K562 (cell line): Measurements from ENCODE around the gene CACNA1I. TPM values are rescaled to one million over a fixed set of nuclear protein-coding genes. Genes with fewer than 3 reads are reported as not detected.

Experiments used
- CREB1 ChIP-seq, 2 experiments: sonication (generic) in 1 of 2; formaldehyde crosslinking in 1 of 2; IDR thresholded peaks; 2 replicates each; pipeline versions ENCODE4 v1.6.1 to v1.8.0; 2012 to 2022; ENCODE audit warnings: inconsistent platforms in 1 of 2, mild to moderate bottlenecking in 1 of 2, missing genetic modification reagents in 1 of 2, moderate library complexity in 1 of 2
- JUN ChIP-seq, 2 experiments: sonication (generic) in 1 of 2; formaldehyde crosslinking in 1 of 2; IDR thresholded peaks; 2 replicates each; pipeline versions ENCODE4 v1.6.1 to v1.8.0; 2012 to 2022; ENCODE audit warnings: borderline replicate concordance in 2 of 2, mild to moderate bottlenecking in 2 of 2, improper control_type of control experiment in 1 of 2, low read depth in 1 of 2, low read length in 1 of 2, missing genetic modification reagents in 1 of 2
- NBN ChIP-seq: fragments of 450-650 bp; IDR thresholded peaks from 2 replicates; pipeline ENCODE4 v1.6.1; 2016; ENCODE audit warnings: low read depth, mild to moderate bottlenecking
- PML ChIP-seq: IDR thresholded peaks from 2 replicates; pipeline ENCODE4 v1.6.1; 2012; ENCODE audit warnings: low read length, inconsistent platforms
- SAFB ChIP-seq: fragments of 200-400 bp; formaldehyde crosslinking; IDR thresholded peaks from 2 replicates; pipeline ENCODE4 v1.6.1; 2017; ENCODE audit warnings: low read depth, low read length, borderline replicate concordance
- ZNF24 ChIP-seq: fragments of 450-650 bp; IDR thresholded peaks from 2 replicates; pipeline ENCODE4 v1.6.1; 2016
- ZNF282 ChIP-seq: sonication (generic); formaldehyde crosslinking; IDR thresholded peaks from 2 replicates; pipeline ENCODE4 v1.8.1; 2023; ENCODE audit warnings: missing genetic modification reagents
- polyA plus RNA-seq, 8 experiments: library from polyadenylated mRNA; depleted of rRNA in 4 of 8; stranded (reverse) in 5 of 8; unstranded in 3 of 8; fragments of >200 nt; fragmentation: Nextera tagmentation in 2 of 8; fragmentation: Illumina TruSeq in 1 of 8; extraction: Ambion mirVana in 2 of 8; extraction: Trizol in 1 of 8; gene quantifications; 2 replicates each; pipeline versions ENCODE4 v1.2.1 to v1.2.3, GENCODE V29; 2011 to 2014; ENCODE audit warnings: inconsistent platforms in 1 of 8, missing spikeins in 1 of 8
- total RNA-seq, 7 experiments: library from RNA; depleted of rRNA in 6 of 7; stranded (reverse); fragments of >200 nt in 6 of 7; fragmentation: Illumina TruSeq in 2 of 7; extraction: Trizol in 2 of 7; gene quantifications; 2 replicates each; pipeline versions ENCODE4 v1.2.1 to v1.2.3, GENCODE V29; 2011 to 2021; ENCODE audit warnings: low replicate concordance in 1 of 7
- TF ChIP-seq, protein P1 (sequence below): fragments of 250-450 bp; sonication (Bioruptor Pico); IDR thresholded peaks from 2 replicates; pipeline ENCODE4 v1.8.0; 2022; ENCODE audit warnings: moderate library complexity, mild to moderate bottlenecking, inconsistent platforms
- TF ChIP-seq, protein P2 (sequence below): fragments of 200-600 bp; sonication (generic); IDR thresholded peaks from one replicate; pipeline ENCODE4 v1.6.1; 2012; ENCODE audit warnings: mild to moderate bottlenecking, low read depth, low read length, inconsistent platforms
- TF ChIP-seq, protein P3 (sequence below), 2 experiments: IDR thresholded peaks; 2 replicates each; pipeline ENCODE4 v1.6.1; 2012; ENCODE audit warnings: improper control_type of control experiment in 2 of 2, low read depth in 2 of 2, low read length in 2 of 2, borderline replicate concordance in 1 of 2
- TF ChIP-seq, protein P4 (sequence below): fragments of 450-650 bp; IDR thresholded peaks from 2 replicates; pipeline ENCODE4 v1.6.1; 2016

Gene CACNA1I
- total and polyA plus RNA-seq, 9 of the 15 experiments (the other 6 are each of a cell fraction or from before 2014, with no cell fraction given) = 0.01 to 0.79 (median 0.32) TPM; not detected in 1

DNA sequence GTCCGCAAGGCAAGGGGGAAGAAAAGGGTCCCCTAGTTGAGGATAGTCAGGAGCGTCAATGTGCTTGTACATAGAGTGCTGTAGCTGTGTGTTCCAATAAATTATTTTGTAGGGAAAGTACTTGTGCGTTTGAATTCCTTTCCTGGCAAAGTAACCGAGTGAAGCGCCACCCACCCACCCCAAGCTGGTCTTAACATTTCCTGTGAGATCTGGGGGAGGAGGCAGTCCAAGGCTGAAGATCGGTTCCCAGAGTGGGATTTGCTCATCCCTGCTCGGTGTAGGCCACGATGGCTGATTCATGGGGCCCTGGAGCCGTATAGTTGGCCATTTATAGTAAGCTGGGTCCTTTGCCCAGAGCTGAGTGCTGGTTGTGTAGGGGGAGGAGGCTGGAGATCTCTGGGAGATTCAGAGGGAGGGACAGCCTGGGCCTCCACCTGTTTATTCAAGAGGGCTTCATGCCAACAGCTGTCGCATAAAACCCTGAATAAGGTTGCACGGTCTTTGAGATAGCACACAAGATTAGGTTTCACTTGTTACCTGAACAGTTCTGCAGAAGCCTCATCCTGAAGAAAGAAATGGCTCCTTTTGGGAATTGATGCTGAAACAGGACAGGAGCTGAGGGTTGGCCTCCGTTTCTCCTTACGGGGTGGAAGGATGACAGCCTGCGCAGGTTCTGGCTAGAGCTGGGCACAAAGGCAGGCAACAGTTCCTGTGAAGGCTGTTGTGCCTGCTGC, 47.8 kb upstream of the CACNA1I start (continued):
- TF ChIP-seq, protein P1, sequence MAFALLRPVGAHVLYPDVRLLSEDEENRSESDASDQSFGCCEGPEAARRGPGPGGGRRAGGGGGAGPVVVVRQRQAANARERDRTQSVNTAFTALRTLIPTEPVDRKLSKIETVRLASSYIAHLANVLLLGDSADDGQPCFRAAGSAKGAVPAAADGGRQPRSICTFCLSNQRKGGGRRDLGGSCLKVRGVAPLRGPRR (CRISPR knock-in tag) = no peak
- no peak for TF ChIP-seq NBN
- TF ChIP-seq ZNF24 = no peak
- no peak for TF ChIP-seq ZNF282
- TF ChIP-seq PML = peak; percentile 64; the same call in 1 of the 2 replicates
- TF ChIP-seq, protein P2, sequence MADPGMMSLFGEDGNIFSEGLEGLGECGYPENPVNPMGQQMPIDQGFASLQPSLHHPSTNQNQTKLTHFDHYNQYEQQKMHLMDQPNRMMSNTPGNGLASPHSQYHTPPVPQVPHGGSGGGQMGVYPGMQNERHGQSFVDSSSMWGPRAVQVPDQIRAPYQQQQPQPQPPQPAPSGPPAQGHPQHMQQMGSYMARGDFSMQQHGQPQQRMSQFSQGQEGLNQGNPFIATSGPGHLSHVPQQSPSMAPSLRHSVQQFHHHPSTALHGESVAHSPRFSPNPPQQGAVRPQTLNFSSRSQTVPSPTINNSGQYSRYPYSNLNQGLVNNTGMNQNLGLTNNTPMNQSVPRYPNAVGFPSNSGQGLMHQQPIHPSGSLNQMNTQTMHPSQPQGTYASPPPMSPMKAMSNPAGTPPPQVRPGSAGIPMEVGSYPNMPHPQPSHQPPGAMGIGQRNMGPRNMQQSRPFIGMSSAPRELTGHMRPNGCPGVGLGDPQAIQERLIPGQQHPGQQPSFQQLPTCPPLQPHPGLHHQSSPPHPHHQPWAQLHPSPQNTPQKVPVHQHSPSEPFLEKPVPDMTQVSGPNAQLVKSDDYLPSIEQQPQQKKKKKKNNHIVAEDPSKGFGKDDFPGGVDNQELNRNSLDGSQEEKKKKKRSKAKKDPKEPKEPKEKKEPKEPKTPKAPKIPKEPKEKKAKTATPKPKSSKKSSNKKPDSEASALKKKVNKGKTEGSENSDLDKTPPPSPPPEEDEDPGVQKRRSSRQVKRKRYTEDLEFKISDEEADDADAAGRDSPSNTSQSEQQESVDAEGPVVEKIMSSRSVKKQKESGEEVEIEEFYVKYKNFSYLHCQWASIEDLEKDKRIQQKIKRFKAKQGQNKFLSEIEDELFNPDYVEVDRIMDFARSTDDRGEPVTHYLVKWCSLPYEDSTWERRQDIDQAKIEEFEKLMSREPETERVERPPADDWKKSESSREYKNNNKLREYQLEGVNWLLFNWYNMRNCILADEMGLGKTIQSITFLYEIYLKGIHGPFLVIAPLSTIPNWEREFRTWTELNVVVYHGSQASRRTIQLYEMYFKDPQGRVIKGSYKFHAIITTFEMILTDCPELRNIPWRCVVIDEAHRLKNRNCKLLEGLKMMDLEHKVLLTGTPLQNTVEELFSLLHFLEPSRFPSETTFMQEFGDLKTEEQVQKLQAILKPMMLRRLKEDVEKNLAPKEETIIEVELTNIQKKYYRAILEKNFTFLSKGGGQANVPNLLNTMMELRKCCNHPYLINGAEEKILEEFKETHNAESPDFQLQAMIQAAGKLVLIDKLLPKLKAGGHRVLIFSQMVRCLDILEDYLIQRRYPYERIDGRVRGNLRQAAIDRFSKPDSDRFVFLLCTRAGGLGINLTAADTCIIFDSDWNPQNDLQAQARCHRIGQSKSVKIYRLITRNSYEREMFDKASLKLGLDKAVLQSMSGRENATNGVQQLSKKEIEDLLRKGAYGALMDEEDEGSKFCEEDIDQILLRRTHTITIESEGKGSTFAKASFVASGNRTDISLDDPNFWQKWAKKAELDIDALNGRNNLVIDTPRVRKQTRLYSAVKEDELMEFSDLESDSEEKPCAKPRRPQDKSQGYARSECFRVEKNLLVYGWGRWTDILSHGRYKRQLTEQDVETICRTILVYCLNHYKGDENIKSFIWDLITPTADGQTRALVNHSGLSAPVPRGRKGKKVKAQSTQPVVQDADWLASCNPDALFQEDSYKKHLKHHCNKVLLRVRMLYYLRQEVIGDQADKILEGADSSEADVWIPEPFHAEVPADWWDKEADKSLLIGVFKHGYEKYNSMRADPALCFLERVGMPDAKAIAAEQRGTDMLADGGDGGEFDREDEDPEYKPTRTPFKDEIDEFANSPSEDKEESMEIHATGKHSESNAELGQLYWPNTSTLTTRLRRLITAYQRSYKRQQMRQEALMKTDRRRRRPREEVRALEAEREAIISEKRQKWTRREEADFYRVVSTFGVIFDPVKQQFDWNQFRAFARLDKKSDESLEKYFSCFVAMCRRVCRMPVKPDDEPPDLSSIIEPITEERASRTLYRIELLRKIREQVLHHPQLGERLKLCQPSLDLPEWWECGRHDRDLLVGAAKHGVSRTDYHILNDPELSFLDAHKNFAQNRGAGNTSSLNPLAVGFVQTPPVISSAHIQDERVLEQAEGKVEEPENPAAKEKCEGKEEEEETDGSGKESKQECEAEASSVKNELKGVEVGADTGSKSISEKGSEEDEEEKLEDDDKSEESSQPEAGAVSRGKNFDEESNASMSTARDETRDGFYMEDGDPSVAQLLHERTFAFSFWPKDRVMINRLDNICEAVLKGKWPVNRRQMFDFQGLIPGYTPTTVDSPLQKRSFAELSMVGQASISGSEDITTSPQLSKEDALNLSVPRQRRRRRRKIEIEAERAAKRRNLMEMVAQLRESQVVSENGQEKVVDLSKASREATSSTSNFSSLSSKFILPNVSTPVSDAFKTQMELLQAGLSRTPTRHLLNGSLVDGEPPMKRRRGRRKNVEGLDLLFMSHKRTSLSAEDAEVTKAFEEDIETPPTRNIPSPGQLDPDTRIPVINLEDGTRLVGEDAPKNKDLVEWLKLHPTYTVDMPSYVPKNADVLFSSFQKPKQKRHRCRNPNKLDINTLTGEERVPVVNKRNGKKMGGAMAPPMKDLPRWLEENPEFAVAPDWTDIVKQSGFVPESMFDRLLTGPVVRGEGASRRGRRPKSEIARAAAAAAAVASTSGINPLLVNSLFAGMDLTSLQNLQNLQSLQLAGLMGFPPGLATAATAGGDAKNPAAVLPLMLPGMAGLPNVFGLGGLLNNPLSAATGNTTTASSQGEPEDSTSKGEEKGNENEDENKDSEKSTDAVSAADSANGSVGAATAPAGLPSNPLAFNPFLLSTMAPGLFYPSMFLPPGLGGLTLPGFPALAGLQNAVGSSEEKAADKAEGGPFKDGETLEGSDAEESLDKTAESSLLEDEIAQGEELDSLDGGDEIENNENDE = peak; percentile 35
- TF ChIP-seq JUN (IDR thresholded peaks at IDR 0.05; ENCODE audit: borderline replicate concordance, low read depth, low read length) = no peak
- TF ChIP-seq JUN (CRISPR knock-in tag; IDR thresholded peaks at IDR 0.05; ENCODE audit: borderline replicate concordance) = no peak
- TF ChIP-seq, protein P3, sequence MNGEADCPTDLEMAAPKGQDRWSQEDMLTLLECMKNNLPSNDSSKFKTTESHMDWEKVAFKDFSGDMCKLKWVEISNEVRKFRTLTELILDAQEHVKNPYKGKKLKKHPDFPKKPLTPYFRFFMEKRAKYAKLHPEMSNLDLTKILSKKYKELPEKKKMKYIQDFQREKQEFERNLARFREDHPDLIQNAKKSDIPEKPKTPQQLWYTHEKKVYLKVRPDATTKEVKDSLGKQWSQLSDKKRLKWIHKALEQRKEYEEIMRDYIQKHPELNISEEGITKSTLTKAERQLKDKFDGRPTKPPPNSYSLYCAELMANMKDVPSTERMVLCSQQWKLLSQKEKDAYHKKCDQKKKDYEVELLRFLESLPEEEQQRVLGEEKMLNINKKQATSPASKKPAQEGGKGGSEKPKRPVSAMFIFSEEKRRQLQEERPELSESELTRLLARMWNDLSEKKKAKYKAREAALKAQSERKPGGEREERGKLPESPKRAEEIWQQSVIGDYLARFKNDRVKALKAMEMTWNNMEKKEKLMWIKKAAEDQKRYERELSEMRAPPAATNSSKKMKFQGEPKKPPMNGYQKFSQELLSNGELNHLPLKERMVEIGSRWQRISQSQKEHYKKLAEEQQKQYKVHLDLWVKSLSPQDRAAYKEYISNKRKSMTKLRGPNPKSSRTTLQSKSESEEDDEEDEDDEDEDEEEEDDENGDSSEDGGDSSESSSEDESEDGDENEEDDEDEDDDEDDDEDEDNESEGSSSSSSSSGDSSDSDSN (IDR thresholded peaks at IDR 0.05; ENCODE audit: borderline replicate concordance in 1 of 2, low read depth in 2 of 2, low read length in 2 of 2) = no peak
- TF ChIP-seq CREB1 (IDR thresholded peaks at IDR 0.05) = peak; percentile 12; the same call in 1 of the 2 replicates
- TF ChIP-seq CREB1 (CRISPR knock-in tag; IDR thresholded peaks at IDR 0.05) = no peak
- TF ChIP-seq SAFB = no peak
- TF ChIP-seq, protein P4, sequence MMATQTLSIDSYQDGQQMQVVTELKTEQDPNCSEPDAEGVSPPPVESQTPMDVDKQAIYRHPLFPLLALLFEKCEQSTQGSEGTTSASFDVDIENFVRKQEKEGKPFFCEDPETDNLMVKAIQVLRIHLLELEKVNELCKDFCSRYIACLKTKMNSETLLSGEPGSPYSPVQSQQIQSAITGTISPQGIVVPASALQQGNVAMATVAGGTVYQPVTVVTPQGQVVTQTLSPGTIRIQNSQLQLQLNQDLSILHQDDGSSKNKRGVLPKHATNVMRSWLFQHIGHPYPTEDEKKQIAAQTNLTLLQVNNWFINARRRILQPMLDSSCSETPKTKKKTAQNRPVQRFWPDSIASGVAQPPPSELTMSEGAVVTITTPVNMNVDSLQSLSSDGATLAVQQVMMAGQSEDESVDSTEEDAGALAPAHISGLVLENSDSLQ = no peak
